NCI-H1930 (cell line): Measurements from ENCODE around the gene JMY.

Source experiments
- DNase-seq, 2 experiments: peaks; one replicate each; lab custom pipeline; 2025; lab: John Stamatoyannopoulos, UW

JMY gene

GRCh38 chr5:79235634-79236361 is at the start of gene JMY:
Gene JMY, plus strand, starts transcription at chr5:79236131. Its CDS starts 520 bp downstream, at chr5:79236651.
- peak; percentile 52 to 69 for DNase-seq

- no peak for DNase-seq
These were observed 49.5 kb upstream of the JMY start for GRCh38 chr5:79186455-79186854.

- DNase-seq = no peak
These were observed 46.3 kb upstream of the JMY start for GRCh38 chr5:79189439-79190234.

GRCh38 chr5:79190235-79190529 is 45.7 kb upstream of the JMY start:
- no peak for DNase-seq

- no peak for DNase-seq
These were observed 44.5 kb upstream of the JMY start for GRCh38 chr5:79191457-79191856.

GRCh38 chr5:79193643-79194042 is 42.3 kb upstream of the JMY start:
- no peak for DNase-seq

- DNase-seq = no peak
These were observed 35.3 kb upstream of the JMY start for GRCh38 chr5:79200573-79201183.

GRCh38 chr5:79201206-79201605 is 34.7 kb upstream of the JMY start:
- DNase-seq = no peak

GRCh38 chr5:79202076-79202475 is 33.9 kb upstream of the JMY start:
- DNase-seq = no peak

- DNase-seq = no peak
These were observed 30.0 kb upstream of the JMY start for GRCh38 chr5:79205965-79206364.

- DNase-seq = no peak
These were observed 29.4 kb upstream of the JMY start for GRCh38 chr5:79206541-79206940.

- no peak for DNase-seq
These were observed 26.4 kb upstream of the JMY start for GRCh38 chr5:79209505-79209904.

GRCh38 chr5:79224286-79224984 is 11.5 kb upstream of the JMY start:
- no peak for DNase-seq

GRCh38 chr5:79225026-79225425 is 10.9 kb upstream of the JMY start:
- DNase-seq = no peak

GRCh38 chr5:79225441-79225840 is 10.5 kb upstream of the JMY start:
- no peak for DNase-seq

- no peak for DNase-seq
These were observed 8.4 kb upstream of the JMY start for GRCh38 chr5:79227484-79228025.

GRCh38 chr5:79229357-79230174 is 6.4 kb upstream of the JMY start:
- no peak for DNase-seq

- DNase-seq = peak in 1 of 2 experiments; percentile 5
These were observed 684 bp upstream of the JMY start for GRCh38 chr5:79235261-79235633.

GRCh38 chr5:79236362-79236969 is 535 bp downstream of the JMY start:
- DNase-seq = peak in 1 of 2 experiments; percentile 42

GRCh38 chr5:79236970-79237739 is 1.2 kb downstream of the JMY start:
- DNase-seq = peak in 1 of 2 experiments; percentile 9
